ENCODE measurements around the gene ENPP1. TPM values are rescaled to one million over a fixed set of nuclear protein-coding genes. Genes with fewer than 3 reads are reported as not detected.

ENPP1 gene
- total RNA-seq, 4 donors from 2014 or later = 4.1 to 7.6 (median 5.3) TPM

DNA sequence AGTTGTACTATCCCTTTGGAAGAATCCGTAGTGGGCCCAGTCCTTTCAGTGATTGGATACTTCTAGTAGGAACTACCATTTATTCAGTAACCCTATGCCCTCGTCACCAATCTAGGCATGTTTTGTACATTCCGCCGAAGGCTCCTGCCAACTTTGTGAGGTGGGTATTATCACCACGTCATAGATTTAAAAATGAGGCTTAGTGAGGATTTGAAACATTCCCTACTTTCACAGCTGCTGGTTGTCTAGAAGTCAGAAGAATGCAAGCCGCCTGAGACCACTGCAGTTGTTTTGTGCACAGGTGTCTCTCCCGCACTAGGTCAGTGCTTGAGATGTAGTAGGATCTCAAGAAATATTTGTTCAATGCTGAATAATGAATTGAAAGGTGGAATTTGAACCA lies 32.6 kb downstream of the ENPP1 start:
- 91 to 93% methylated on average over 7 of the region's 7 CpGs for WGBS, 2 donors
- TF ChIP-seq, protein P1, sequence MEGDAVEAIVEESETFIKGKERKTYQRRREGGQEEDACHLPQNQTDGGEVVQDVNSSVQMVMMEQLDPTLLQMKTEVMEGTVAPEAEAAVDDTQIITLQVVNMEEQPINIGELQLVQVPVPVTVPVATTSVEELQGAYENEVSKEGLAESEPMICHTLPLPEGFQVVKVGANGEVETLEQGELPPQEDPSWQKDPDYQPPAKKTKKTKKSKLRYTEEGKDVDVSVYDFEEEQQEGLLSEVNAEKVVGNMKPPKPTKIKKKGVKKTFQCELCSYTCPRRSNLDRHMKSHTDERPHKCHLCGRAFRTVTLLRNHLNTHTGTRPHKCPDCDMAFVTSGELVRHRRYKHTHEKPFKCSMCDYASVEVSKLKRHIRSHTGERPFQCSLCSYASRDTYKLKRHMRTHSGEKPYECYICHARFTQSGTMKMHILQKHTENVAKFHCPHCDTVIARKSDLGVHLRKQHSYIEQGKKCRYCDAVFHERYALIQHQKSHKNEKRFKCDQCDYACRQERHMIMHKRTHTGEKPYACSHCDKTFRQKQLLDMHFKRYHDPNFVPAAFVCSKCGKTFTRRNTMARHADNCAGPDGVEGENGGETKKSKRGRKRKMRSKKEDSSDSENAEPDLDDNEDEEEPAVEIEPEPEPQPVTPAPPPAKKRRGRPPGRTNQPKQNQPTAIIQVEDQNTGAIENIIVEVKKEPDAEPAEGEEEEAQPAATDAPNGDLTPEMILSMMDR (IDR thresholded peaks at IDR 0.05) = no peak
- no peak for TF ChIP-seq POLR2A (IDR thresholded peaks at IDR 0.05)
- intact Hi-C loops (cut with DNase I; ENCODE audit: low total_unique reads) = no loop called here

DNA sequence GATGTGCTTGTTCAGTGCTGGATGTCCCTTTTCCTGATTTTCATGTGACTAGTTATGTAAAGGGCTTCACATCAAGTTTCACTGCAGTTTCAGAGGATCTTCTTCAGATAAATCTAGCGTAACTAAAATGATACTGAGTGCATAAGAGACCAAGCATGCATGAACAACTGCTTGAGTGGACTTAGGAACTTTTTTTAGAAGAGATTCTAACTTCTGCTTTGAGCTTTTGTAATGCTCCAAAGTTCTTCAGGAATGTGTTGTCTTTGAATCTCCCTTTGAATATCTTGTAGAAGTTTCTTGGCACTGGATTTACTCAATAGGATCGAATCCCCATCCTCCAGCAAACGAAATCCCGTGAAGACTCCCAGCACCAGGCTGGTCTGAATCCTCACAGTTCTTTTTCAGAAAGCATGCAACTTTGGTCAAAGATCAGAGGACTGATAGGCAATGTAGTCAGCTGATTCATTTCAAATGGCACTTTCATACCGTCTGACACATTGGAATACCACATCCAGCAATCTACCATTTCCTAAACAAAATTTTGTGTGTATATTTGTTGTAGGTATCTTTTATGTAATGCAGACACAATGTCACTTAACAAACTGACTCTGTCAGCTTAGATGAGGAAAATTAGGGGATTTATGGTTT lies 33.2 kb downstream of the ENPP1 start:
- intact Hi-C loops (cut with DNase I; ENCODE audit: low total_unique reads) = no loop called here
- no peak overlapping the region for H3K4me3 ChIP-seq (ENCODE audit: low read depth, poor library complexity, severe bottlenecking)
- DNase-seq (ENCODE audit: low spot score in 2 of 2) = no peak
- WGBS, 2 donors = 85 to 94% methylated on average over 5 of the region's 5 CpGs
- TF ChIP-seq, protein P1 (IDR thresholded peaks at IDR 0.05) = no peak
- no peak for TF ChIP-seq POLR2A (IDR thresholded peaks at IDR 0.05)

More for the DNA sequence above, 32.6 kb downstream of the ENPP1 start:
- DNase-seq (ENCODE audit: low spot score in 2 of 2) = no peak
- no peak overlapping the region for H3K4me3 ChIP-seq (ENCODE audit: low read depth, poor library complexity, severe bottlenecking)

DNA sequence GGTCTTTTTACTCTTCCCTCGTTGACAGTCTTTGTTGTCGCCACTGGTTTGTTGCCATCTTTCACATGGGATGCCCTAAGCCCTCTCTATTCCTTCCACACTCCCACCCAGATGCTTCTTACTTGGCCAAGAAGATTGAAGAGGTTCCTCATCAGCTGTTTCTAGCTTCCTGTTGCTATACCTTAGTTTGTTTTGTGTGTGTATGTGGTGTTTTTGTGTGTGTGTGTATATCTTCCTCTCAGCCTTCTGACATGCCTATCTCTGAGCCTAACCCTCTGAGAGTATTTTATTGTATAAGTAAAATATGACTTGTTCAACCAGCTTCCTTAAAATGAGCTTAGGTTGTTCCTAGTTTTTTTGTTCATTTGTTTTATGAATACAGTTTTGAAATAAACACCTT lies 35.9 kb downstream of the ENPP1 start:
- no peak overlapping the region for H3K4me3 ChIP-seq (ENCODE audit: low read depth, poor library complexity, severe bottlenecking)
- no peak for DNase-seq (ENCODE audit: low spot score in 2 of 2)
- TF ChIP-seq, protein P1 (IDR thresholded peaks at IDR 0.05) = no peak
- no peak for TF ChIP-seq POLR2A (IDR thresholded peaks at IDR 0.05)
- intact Hi-C loops (cut with DNase I; ENCODE audit: low total_unique reads) = no loop called here
- WGBS, 2 donors = 91 to 93% methylated on average over 2 of the region's 2 CpGs

DNA sequence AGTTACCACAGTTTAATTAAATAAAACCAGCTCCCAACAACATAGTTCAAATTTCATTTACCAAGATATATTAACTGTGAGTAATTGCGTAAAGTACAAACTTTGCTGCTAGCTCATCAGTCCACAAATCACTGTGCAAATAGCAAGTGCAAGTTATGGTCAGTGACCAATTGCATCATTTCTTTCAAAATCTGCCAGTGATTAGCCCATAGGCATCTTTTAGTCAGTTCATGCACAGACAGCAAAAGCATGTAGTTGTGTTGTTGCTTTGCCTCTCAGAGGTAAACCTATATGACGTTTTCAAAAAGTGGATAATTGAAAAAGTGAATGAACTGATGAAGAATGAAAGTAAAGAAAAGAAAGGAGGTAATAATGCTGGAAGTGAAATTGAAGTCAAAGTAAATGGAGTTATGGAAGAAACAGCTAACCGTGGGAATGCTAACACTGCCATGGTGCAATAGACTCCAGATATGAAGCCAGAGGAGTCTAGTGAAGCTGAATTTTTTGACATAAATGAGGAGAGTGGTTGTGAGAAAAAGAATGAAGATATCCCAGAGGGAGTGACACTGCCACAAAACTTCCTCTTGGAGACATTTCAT lies 36.5 kb downstream of the ENPP1 start:
- intact Hi-C loops (cut with DNase I; ENCODE audit: low total_unique reads) = no loop called here
- no peak overlapping the region for H3K4me3 ChIP-seq (ENCODE audit: low read depth, poor library complexity, severe bottlenecking)
- no peak for TF ChIP-seq POLR2A (IDR thresholded peaks at IDR 0.05)
- TF ChIP-seq, protein P1 (IDR thresholded peaks at IDR 0.05) = no peak
- DNase-seq (ENCODE audit: low spot score in 2 of 2) = no peak
- 89 to 93% methylated on average over 3 of the region's 3 CpGs for WGBS, 2 donors

DNA sequence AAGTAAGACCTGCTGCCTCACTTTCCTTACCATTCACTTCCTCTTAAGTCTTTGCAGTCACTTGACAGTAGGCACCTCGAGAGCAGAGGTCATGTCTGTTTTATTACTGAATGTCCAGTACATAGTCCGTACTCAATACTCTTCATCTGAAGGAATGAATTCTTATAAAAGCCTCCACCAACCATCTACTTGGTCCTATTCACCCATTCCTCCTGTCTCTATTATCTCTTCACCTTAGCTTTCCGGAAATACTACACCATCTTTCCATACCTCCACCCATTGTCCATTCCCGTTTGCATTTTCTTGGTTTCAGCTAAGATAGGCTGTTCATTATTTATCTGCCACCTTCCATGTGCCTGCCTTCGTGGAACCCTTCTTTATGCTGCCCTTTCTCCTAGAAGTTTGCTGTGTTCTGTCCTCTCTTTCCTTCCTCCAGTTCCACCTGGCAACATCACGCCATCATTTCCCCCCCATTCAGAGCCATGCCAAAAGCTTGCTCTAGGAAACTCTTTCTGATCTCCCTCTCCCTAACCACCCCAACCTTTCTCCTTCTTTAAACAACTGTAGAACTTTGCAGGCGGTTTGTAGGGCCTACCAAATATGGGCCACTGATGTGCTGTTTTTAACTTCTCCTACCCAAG lies 38.3 kb downstream of the ENPP1 start:
- 85 to 90% methylated on average over 7 of the region's 7 CpGs for WGBS, 2 donors
- TF ChIP-seq, protein P1 (IDR thresholded peaks at IDR 0.05) = no peak
- TF ChIP-seq POLR2A (IDR thresholded peaks at IDR 0.05) = no peak
- DNase-seq (ENCODE audit: low spot score in 2 of 2) = no peak
- no peak overlapping the region for H3K4me3 ChIP-seq (ENCODE audit: low read depth, poor library complexity, severe bottlenecking)
- intact Hi-C loops (cut with DNase I; ENCODE audit: low total_unique reads) = no loop called here

Measured in lower leg skin (tissue), 4 donors.